ENCODE data around the gene NKTR.

GRCh38 chr3:42678447-42678846 is 78.0 kb downstream of the NKTR start:
- TF ChIP-seq CTCF (IDR thresholded peaks at IDR 0.05) (no peak), POLR2A (IDR thresholded peaks at IDR 0.05) (no peak)

All from testis (tissue), 2 donors.